Measurements from ENCODE around the gene ADCY1.

Gene ADCY1

GRCh38 chr7:45636733-45637132 lies 62.6 kb downstream of the ADCY1 start:
- DNase-seq, result no peak
- Histone ChIP-seq H3K4me3 (ENCODE audit: low read depth, low read length) (no peak overlapping the region), H3K27me3 (replicated peaks) (no peaks in the 10 kb centered on the region), H3K27ac (no peak overlapping the region), H3K36me3 (replicated peaks) (no peaks in the 10 kb centered on the region)
- no peak for TF ChIP-seq CTCF (IDR thresholded peaks at IDR 0.05; ENCODE audit: low read depth, low read length, missing control alignments)
- in situ Hi-C loops (cut with HindIII; ENCODE audit: low pct_ligation_motif_present, low sequenced_read_pairs), result no loop called here

GRCh38 chr7:45638916-45639315 lies 64.7 kb downstream of the ADCY1 start:
- in situ Hi-C loops (cut with HindIII; ENCODE audit: low pct_ligation_motif_present, low sequenced_read_pairs), result no loop called here
- no peak for TF ChIP-seq CTCF (IDR thresholded peaks at IDR 0.05; ENCODE audit: low read depth, low read length, missing control alignments)
- Histone ChIP-seq H3K27ac (no peak overlapping the region), H3K27me3 (replicated peaks) (no peaks in the 10 kb centered on the region), H3K4me3 (ENCODE audit: low read depth, low read length) (no peak overlapping the region), H3K36me3 (replicated peaks) (no peaks in the 10 kb centered on the region)
- DNase-seq, result no peak

GRCh38 chr7:45642044-45642443 lies 67.9 kb downstream of the ADCY1 start:
- Histone ChIP-seq H3K27me3 (replicated peaks) (no peaks in the 10 kb centered on the region), H3K4me3 (ENCODE audit: low read depth, low read length) (no peak overlapping the region), H3K27ac (no peak overlapping the region), H3K36me3 (replicated peaks) (no peaks in the 10 kb centered on the region)
- TF ChIP-seq CTCF (IDR thresholded peaks at IDR 0.05; ENCODE audit: low read depth, low read length, missing control alignments), result no peak
- DNase-seq, result no peak
- in situ Hi-C loops (cut with HindIII; ENCODE audit: low pct_ligation_motif_present, low sequenced_read_pairs), result no loop called here

- no peak overlapping the region for H3K4me3 ChIP-seq (ENCODE audit: low read depth, low read length)
- H3K27me3 ChIP-seq (replicated peaks), result no peaks in the 10 kb centered on the region
These were observed 69.5 kb downstream of the ADCY1 start for GRCh38 chr7:45643630-45644029.

GRCh38 chr7:45644237-45644636 lies 70.1 kb downstream of the ADCY1 start:
- H3K27me3 ChIP-seq (replicated peaks), result no peaks in the 10 kb centered on the region
- H3K27ac ChIP-seq, result no peak overlapping the region
- no peak for DNase-seq
- H3K36me3 ChIP-seq (replicated peaks), result no peaks in the 10 kb centered on the region
- no peak overlapping the region for H3K4me3 ChIP-seq (ENCODE audit: low read depth, low read length)
- in situ Hi-C loops (cut with HindIII; ENCODE audit: low pct_ligation_motif_present, low sequenced_read_pairs), result no loop called here
- no peak for TF ChIP-seq CTCF (IDR thresholded peaks at IDR 0.05; ENCODE audit: low read depth, low read length, missing control alignments)

More at GRCh38 chr7:45643630-45644029, 69.5 kb downstream of the ADCY1 start:
- DNase-seq, result no peak
- H3K27ac ChIP-seq, result no peak overlapping the region
- no peaks in the 10 kb centered on the region for H3K36me3 ChIP-seq (replicated peaks)
- TF ChIP-seq CTCF (IDR thresholded peaks at IDR 0.05; ENCODE audit: low read depth, low read length, missing control alignments), result no peak
- in situ Hi-C loops (cut with HindIII; ENCODE audit: low pct_ligation_motif_present, low sequenced_read_pairs), result no loop called here

- no peak for TF ChIP-seq CTCF (IDR thresholded peaks at IDR 0.05; ENCODE audit: low read depth, low read length, missing control alignments)
These were observed 71.2 kb downstream of the ADCY1 start for GRCh38 chr7:45645141-45645969.

More at GRCh38 chr7:45645141-45645969, 71.2 kb downstream of the ADCY1 start:
- Histone ChIP-seq H3K27ac (no peak overlapping the region), H3K36me3 (replicated peaks) (no peaks in the 10 kb centered on the region), H3K4me3 (ENCODE audit: low read depth, low read length) (no peak overlapping the region), H3K27me3 (replicated peaks) (no peaks in the 10 kb centered on the region)
- in situ Hi-C loops (cut with HindIII; ENCODE audit: low pct_ligation_motif_present, low sequenced_read_pairs), result no loop called here
- DNase-seq, result no peak
